Measurements from ENCODE around the gene SF3B2.
"Not testable (repeated sequence)": the region's sequence is repeated elsewhere in the genome, so short reads cannot be mapped to it uniquely, and the experiment has no call there.

Gene SF3B2

GRCh38 chr11:66016793-66017177, 35.4 kb upstream of the SF3B2 start:
- DNase-seq = no peak

GRCh38 chr11:66017321-66017720, 34.8 kb upstream of the SF3B2 start:
- DNase-seq = no peak

GRCh38 chr11:66020212-66020611, 32.0 kb upstream of the SF3B2 start:
- no peak for DNase-seq

DNA sequence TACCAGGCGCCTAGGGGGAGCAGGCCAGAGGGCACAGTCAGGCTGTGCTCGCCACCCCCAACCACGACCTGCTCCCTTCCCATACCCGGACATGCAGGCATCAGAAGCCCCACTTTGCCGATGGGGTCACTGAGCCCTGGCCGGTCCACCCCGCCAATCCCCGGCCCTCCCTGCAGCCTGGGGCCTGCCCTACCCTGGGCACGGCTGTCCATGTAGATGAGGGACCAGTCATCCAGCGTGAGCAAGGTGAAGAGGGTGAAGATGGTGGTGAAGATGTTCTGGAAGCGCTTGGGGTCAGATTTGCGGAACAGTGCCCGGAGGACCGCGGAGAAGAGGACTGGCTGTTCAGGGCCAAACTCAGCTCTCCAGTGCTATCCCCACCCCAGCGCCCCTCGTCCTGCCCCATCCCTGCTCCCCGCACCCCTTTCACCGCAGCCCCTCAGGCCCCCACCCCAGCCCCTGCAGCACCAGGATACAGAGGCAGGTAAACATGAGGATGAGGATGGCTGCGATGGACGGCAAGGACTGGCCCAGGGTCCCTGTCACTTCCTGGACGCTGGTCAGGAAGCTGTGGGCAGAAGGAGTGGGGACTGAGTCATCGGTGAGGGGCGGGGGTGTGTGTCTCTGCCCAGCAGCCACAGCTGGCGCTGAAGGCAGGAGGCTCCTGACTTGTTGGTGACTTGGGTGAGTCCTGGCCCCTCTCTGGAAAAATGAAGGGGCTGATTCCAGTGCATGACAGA, 31.4 kb upstream of the SF3B2 start:
- no peak for DNase-seq

DNA sequence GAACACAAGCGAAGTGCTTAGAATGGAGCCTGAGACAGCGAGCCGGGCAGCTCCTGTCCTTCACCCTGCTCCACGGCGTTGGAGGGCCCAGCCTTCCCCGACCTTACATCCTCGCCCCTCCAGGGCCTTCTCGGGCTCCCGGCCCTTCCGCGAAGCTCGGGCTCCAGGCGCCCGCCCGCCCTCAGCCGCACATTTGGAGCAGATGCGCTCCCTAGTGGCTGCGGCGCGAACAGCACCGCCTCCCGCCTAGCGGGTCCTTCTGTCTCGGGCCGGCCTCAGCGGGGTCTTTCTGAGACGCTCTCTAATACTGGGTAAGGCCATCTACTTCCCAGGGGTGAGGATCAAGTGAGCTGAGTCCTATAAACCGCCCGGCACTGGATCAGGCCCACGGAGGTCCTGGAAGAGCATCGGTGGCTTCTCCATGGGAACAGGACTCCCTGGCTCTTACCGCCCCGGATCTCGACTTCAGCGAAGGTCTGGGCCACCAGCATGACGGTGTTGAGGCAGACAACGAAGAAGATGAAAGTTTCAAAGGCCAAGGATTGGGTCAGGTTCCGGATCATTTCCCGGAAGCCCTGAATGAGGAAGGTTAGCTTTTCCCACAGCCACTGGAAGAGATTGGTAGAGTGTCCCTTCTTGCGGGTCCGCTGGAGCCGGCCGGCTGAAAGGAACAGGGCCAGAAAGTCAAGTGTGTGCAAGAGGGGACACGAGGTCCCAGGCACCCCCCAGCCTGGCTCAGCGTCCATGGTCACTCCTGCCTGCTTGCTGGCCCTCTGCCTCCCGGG, 29.6 kb upstream of the SF3B2 start:
- DNase-seq = peak; percentile 77

DNA sequence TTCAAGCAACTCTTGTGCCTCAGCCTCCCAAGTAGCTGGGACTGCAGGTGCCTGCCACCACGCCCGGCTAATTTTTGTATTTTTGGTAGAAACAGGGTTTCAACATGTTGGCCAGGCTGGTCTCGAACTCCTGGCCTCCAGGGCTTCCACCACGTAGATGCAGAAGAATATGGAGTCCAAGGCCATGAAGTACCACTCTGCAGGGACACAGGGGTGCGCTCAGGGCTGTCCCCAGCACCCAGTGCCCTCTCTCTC, 29.1 kb upstream of the SF3B2 start:
- not testable (repeated sequence) for DNase-seq

DNA sequence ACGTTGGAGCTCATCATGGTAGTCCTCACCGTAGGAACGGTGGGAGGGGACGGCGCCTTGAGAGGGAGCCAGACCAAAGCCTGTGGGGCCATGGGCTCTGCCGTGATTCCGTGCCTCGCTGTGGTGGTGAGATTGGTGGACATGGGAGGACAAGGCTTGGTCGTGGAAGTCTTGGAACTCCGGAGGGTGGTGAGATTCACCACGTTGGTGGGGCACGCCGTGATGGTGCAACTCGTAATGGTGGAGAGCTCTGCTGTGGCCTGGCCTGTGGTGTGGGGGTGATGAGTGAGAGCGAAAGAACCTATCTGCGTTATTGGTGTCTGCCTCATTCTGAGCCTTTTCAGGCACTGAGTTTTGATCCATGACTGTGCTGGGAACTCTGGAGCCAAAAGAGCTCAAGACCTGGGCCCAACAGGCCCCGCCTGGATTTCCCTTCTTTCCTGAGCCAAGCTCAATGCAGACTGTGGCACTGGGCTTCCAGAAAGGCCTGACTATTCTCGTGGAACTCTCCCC, 26.1 kb upstream of the SF3B2 start, which contains the start of gene CATSPER1:
Gene CATSPER1 (minus strand): TSS at position 463 of the 513 bp plus-strand sequence. CDS start 100 bp downstream, at position 363.
- no peak for DNase-seq

DNA sequence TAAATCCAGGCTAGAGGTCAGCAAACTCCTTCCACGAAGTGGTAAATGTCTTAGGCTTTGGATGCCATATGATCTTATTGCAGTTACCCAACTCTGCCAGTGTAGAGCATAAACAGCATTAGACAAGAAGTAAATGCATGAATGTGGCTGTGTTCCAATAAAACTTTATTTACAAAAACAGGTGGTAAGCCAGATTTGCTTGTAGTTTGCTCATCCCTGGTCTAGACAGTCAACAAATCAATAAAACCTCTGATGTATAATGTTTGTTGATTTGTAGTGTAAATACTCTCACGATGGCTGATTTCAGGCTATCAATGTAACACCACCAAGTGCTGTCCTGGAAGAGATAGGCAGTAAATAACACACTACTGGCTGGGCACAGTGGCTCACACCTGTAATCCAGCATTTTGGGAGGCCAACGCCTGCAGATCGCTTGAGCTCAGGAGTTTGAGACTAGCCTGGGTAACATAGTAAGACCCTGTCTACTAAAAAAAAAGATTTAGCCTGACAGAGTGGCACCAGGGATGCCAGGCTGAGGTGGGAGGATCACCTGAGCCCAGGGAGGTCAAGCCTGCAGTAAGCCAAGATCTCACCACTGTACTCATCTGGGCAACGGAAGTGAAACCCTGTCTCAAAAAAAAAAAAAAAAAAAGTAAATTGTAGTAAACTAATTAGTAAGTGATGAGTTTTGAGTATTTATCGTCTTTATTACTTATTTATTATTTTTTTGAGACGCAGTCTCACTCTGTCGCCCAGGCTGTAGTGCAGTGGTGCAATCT, 19.0 kb upstream of the SF3B2 start:
- DNase-seq = no peak

- DNase-seq = no peak
Measured at GRCh38 chr11:66035653-66036333, 16.4 kb upstream of the SF3B2 start.

- DNase-seq = no peak
Measured at GRCh38 chr11:66036334-66036710, 15.8 kb upstream of the SF3B2 start.

DNA sequence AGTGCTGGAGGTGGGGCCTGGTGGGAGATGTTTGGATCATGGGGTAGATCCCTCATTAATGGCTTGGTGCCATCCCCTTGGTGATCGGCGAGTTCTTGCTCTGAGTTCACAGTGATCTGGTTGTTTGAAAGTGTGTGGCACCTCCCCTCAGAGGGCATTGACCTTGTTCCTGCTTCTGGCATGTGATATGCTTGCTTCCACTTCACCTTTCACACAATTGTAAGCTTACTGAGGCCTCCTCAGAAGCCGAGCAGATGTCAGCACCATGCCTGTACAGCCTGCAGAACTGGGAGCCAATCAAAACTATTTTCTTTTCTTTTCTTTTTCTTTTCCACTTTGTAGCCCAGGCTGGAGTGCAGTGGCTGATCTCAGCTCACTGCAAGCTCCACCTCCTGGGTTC, 14.8 kb upstream of the SF3B2 start:
- no peak for DNase-seq

DNA sequence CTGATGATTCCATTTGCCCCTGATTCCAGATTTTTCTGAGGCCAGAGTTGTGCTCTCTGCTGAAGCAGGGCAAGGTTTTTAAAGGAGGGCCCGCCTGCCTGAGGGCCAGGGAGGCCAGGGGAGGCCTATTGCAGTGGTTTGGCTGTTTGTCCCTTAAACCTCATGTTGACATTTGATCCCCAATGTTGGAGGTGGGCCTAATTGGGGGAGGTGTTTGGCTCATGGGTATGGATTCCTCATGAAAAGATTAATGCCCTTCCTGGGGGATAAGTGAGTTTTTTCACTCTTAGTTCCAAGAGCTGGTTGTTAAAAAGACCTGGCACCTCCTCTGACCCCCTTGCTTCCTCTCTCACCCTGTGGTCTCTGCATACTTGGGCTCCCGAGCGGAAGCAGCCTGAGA, 12.4 kb upstream of the SF3B2 start:
- DNase-seq = no peak

- no peak for DNase-seq
Measured at GRCh38 chr11:66042227-66042995, 9.8 kb upstream of the SF3B2 start.

DNA sequence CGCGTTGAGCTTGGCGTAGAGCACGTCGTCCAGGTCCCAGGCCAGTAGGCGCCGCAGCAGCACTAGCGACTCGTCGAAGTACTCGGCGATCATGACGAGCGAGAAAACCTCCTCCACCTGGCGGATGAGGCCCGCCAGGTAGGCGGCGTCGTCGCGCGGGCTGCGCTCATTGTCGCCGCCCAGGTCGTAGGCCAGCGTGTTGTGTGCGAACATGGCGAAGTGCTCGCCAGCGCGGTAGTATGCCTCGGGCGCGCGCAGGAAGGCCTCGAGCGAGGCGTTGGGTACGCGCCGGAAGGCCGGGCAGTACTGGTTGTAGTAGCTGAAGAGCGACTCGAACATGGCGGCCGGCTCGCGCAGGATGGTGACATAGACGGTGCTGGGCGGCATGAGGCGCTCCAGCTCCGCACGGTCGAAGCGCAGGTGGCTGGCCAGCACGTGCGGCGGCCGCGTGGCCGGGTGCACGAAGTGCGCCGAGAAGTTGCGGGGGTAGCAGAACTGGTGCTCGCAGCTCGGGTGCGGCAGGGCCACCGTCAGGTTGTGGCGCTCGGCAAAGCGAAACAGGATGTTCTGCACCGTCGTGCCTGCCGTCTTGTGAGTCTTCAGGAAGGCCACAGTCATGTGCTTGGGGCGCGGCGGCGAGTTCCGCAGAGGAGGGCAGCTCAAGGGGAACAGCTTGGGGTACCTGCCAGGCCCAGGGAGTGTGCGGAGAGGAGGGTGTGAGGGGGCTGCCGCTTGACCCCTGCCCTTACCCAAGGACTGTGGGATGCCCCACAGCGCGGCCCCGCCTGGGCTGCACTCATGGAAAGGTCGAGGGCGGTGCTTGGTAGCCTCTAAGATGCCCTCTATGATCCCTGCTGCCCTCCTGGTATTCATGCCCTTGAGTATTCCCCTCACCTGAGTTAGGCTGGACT, 8.9 kb upstream of the SF3B2 start:
- DNase-seq = no peak

GRCh38 chr11:66044757-66045156, 7.4 kb upstream of the SF3B2 start:
- DNase-seq = no peak

- peak; percentile 74 for DNase-seq
Measured at GRCh38 chr11:66045177-66045639, 7.0 kb upstream of the SF3B2 start.

DNA sequence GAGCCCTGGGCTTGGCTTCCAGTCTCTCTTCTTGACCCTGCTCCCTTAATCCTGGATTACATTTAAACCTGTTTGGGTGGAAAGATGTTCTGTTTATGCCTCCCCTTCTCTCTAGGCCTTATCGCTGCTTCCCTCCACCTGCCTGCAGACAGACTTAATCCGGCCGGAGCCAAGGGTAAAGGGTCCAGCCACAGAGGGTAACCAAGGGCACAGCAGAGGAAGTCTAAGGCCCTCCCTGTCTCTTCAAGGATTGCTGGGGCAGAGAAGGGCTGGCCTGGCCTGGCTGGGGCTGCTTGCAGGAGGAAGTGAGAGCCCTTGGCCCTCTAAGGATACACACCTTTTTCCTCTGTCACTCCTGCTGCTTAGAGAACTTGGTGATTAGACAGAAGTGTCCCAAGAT, 5.3 kb upstream of the SF3B2 start:
- no peak for DNase-seq

- DNase-seq = no peak
Measured at GRCh38 chr11:66047541-66048365, 4.4 kb upstream of the SF3B2 start.

- peak; percentile 51 for DNase-seq
Measured at GRCh38 chr11:66048547-66049323, 3.4 kb upstream of the SF3B2 start, which contains the start of gene GAL3ST3. Gene GAL3ST3, minus strand, starts transcription at chr11:66049161. Its CDS starts 3,746 bp downstream, at chr11:66045415.

Data from right hindlimb (tissue), 1 donor.